Hepatocyte (in vitro differentiated cells): ENCODE results near the gene RBP7.
"Not testable (repeated sequence)": the region's sequence is repeated elsewhere in the genome, so short reads cannot be mapped to it uniquely, and the experiment has no call there.

Source experiments
- CTCF ChIP-seq: fragments of 200-600 bp; sonication (generic); IDR thresholded peaks from 2 replicates; pipeline ENCODE4 v1.5.1; 2016; ENCODE audit warnings: antibody characterized with exemption, mild to moderate bottlenecking; ENCODE audit not compliant: poor library complexity
- EZH2 ChIP-seq: fragments of 200-600 bp; sonication (generic); IDR thresholded peaks from 2 replicates; pipeline ENCODE4 v1.6.1; 2016; ENCODE audit warnings: antibody characterized with exemption, mild to moderate bottlenecking, borderline replicate concordance
- EZH2phosphoT487 ChIP-seq: fragments of 200-600 bp; sonication (generic); IDR thresholded peaks from one replicate; pipeline ENCODE4 v1.6.1; 2018; ENCODE audit warnings: antibody characterized with exemption, mild to moderate bottlenecking, low read depth, moderate library complexity; ENCODE audit not compliant: unreplicated experiment, severe bottlenecking

- not testable (repeated sequence) for TF ChIP-seq CTCF, EZH2, EZH2phosphoT487
Measured at GRCh38 chr1:10021992-10022391, 25.0 kb downstream of the RBP7 start.
